H9 (cell line): Measurements from ENCODE around the gene MYO10. TPM values are rescaled to one million over a fixed set of nuclear protein-coding genes. Genes with fewer than 3 reads are reported as not detected.

Experiments
- DNase-seq: peaks from one replicate; pipeline ENCODE4 v3.0.0-alpha.2; 2017
- H2AFZ ChIP-seq: one replicate; pipeline ENCODE4 v1.6.1; 2013; ENCODE audit warnings: mild to moderate bottlenecking, low read length, control low read depth, moderate library complexity
- H2AK5ac ChIP-seq: 2 replicates; pipeline ENCODE4 v1.6.1; 2013; ENCODE audit warnings: low read length, control low read depth, mixed read lengths; ENCODE audit not compliant: insufficient read length
- H2BK120ac ChIP-seq: one replicate; pipeline ENCODE4 v1.6.1; 2013; ENCODE audit warnings: low read depth, mild to moderate bottlenecking, low read length, control low read depth, inconsistent platforms; ENCODE audit not compliant: poor library complexity, severe bottlenecking
- H2BK12ac ChIP-seq: 2 replicates; pipeline ENCODE4 v1.6.1; 2013; ENCODE audit warnings: low read length, control low read depth, mixed read lengths, low read depth; ENCODE audit not compliant: insufficient read length
- H2BK15ac ChIP-seq: 2 replicates; pipeline ENCODE4 v1.6.1; 2013; ENCODE audit warnings: low read depth, low read length, control low read depth
- H2BK20ac ChIP-seq: one replicate; pipeline ENCODE4 v1.6.1; 2013; ENCODE audit warnings: low read depth, mild to moderate bottlenecking, low read length, control low read depth, inconsistent platforms; ENCODE audit not compliant: poor library complexity, severe bottlenecking
- H2BK5ac ChIP-seq: 2 replicates; pipeline ENCODE4 v1.6.1; 2013; ENCODE audit warnings: low read length, control low read depth, mixed read lengths; ENCODE audit not compliant: insufficient read length
- H3K14ac ChIP-seq: 2 replicates; pipeline ENCODE4 v1.6.1; 2013; ENCODE audit warnings: low read length, control low read depth; ENCODE audit not compliant: insufficient read depth
- H3K18ac ChIP-seq: 2 replicates; pipeline ENCODE4 v1.6.1; 2013; ENCODE audit warnings: low read depth, mild to moderate bottlenecking, mixed read lengths, low read length, control low read depth; ENCODE audit not compliant: insufficient read length
- H3K23ac ChIP-seq: 2 replicates; pipeline ENCODE4 v1.6.1; 2013; ENCODE audit warnings: low read length, control low read depth, mixed read lengths, low read depth; ENCODE audit not compliant: insufficient read length
- H3K23me2 ChIP-seq: 2 replicates; pipeline ENCODE4 v1.6.1; 2013; ENCODE audit warnings: low read depth, mild to moderate bottlenecking, mixed read lengths, low read length, control low read depth; ENCODE audit not compliant: insufficient read length, poor library complexity, severe bottlenecking
- H3K27ac ChIP-seq: 2 replicates; pipeline ENCODE4 v1.5.1; 2013; ENCODE audit warnings: low read length, control low read depth, mixed read lengths, low read depth; ENCODE audit not compliant: insufficient read length
- H3K27me3 ChIP-seq: 2 replicates; pipeline ENCODE4 v1.6.1; 2013; ENCODE audit warnings: low read length, control low read depth, inconsistent platforms; ENCODE audit not compliant: insufficient read depth
- H3K4ac ChIP-seq: 2 replicates; pipeline ENCODE4 v1.6.1; 2013; ENCODE audit warnings: low read depth, mild to moderate bottlenecking, control low read depth, inconsistent platforms, low read length, moderate library complexity
- H3K4me1 ChIP-seq: 2 replicates; pipeline ENCODE4 v1.6.1; 2013; ENCODE audit warnings: low read length, control low read depth, inconsistent platforms; ENCODE audit not compliant: insufficient read depth
- H3K4me2 ChIP-seq: 2 replicates; pipeline ENCODE4 v1.6.1; 2013; ENCODE audit warnings: low read length, control low read depth, mixed read lengths; ENCODE audit not compliant: insufficient read length, insufficient read depth
- H3K56ac ChIP-seq: 2 replicates; pipeline ENCODE4 v1.6.1; 2013; ENCODE audit warnings: low read depth, mild to moderate bottlenecking, mixed read lengths, low read length, control low read depth; ENCODE audit not compliant: insufficient read length
- H3K79me1 ChIP-seq: 2 replicates; pipeline ENCODE4 v1.6.1; 2013; ENCODE audit warnings: low read depth, mild to moderate bottlenecking, moderate library complexity, low read length, control low read depth, inconsistent platforms; ENCODE audit not compliant: insufficient read depth, poor library complexity, severe bottlenecking
- H3K79me2 ChIP-seq: 2 replicates; pipeline ENCODE4 v1.6.1; 2013; ENCODE audit warnings: low read length, control low read depth, inconsistent platforms; ENCODE audit not compliant: insufficient read depth
- H3K9ac ChIP-seq: 2 replicates; pipeline ENCODE4 v1.6.1; 2013; ENCODE audit warnings: low read length, control low read depth, mixed read lengths; ENCODE audit not compliant: insufficient read length; ENCODE audit errors: extremely low read depth
- H3K9me3 ChIP-seq: one replicate; pipeline ENCODE4 v1.6.1; 2013; ENCODE audit warnings: low read depth, low read length, inconsistent platforms; ENCODE audit not compliant: control insufficient read depth
- H3T11ph ChIP-seq: one replicate; pipeline ENCODE4 v1.6.1; 2013; ENCODE audit warnings: mild to moderate bottlenecking, low read length, control low read depth, inconsistent platforms
- H4K20me1 ChIP-seq: one replicate; pipeline ENCODE4 v1.6.1; 2013; ENCODE audit not compliant: control insufficient read depth, insufficient read length, insufficient read depth
- H4K5ac ChIP-seq: 2 replicates; pipeline ENCODE4 v1.6.1; 2013; ENCODE audit warnings: low read depth, mild to moderate bottlenecking, mixed read lengths, low read length, control low read depth; ENCODE audit not compliant: insufficient read length
- H4K8ac ChIP-seq: replicated peaks from 2 replicates; pipeline ENCODE4 v1.6.1; 2013; ENCODE audit warnings: low read length, control low read depth, mixed read lengths, low read depth; ENCODE audit not compliant: insufficient read length
- H4K91ac ChIP-seq: 2 replicates; pipeline ENCODE4 v1.6.1; 2013; ENCODE audit warnings: low read depth, mild to moderate bottlenecking, moderate library complexity, mixed read lengths, low read length, control low read depth; ENCODE audit not compliant: insufficient read length
- H3K27ac Mint-ChIP-seq, 3 experiments: 2 replicates in 2 of 3; 3 replicates in 1 of 3; pipeline ENCODE4 v1.8.0; 2020 to 2021; ENCODE audit warnings: mixed read lengths in 3 of 3, mild to moderate bottlenecking in 1 of 3, moderate library complexity in 1 of 3
- H3K27me3 Mint-ChIP-seq: 2 replicates; pipeline ENCODE4 v1.8.0; 2021; ENCODE audit warnings: low read depth, mild to moderate bottlenecking, moderate library complexity, mixed read lengths
- H3K36me3 Mint-ChIP-seq, 3 experiments: 2 replicates in 2 of 3; 3 replicates in 1 of 3; pipeline ENCODE4 v1.8.0; 2020 to 2021; ENCODE audit warnings: low read depth in 3 of 3, mixed read lengths in 3 of 3; ENCODE audit not compliant: insufficient read depth in 1 of 3
- H3K4me1 Mint-ChIP-seq, 2 experiments: 2 replicates each; pipeline ENCODE4 v1.8.0; 2020; ENCODE audit warnings: mixed read lengths in 2 of 2
- H3K4me3 Mint-ChIP-seq, 2 experiments: 2 replicates in 1 of 2; 3 replicates in 1 of 2; pipeline ENCODE4 v1.8.0; 2020 to 2021; ENCODE audit warnings: mild to moderate bottlenecking in 2 of 2, mixed read lengths in 2 of 2, moderate library complexity in 1 of 2
- H3K9me3 Mint-ChIP-seq, 2 experiments: 2 replicates in 1 of 2; 3 replicates in 1 of 2; pipeline ENCODE4 v1.8.0; 2020; ENCODE audit warnings: mild to moderate bottlenecking in 2 of 2, mixed read lengths in 2 of 2, moderate library complexity in 1 of 2
- WGBS: extraction: QIAGEN DNeasy Blood & Tissue Kit; methylation state at CpG from one replicate; pipeline ENCODE4 v1.1.7; 2013; ENCODE audit warnings: missing lambda C conversion rate, low lambda C conversion rate, mixed read lengths; ENCODE audit not compliant: insufficient read length; ENCODE audit errors: extremely low coverage; 5-methylcytosine and 5-hydroxymethylcytosine counted together
- total RNA-seq: library from RNA; stranded (reverse); gene quantifications from 2 replicates; pipeline ENCODE4 v1.2.1, GENCODE V29; 2021
- TF ChIP-seq, protein P1 (sequence below): fragments of 200-600 bp; sonication (generic); conservative IDR thresholded peaks from 3 replicates; pipeline ENCODE4 v1.8.0; 2021; ENCODE audit warnings: antibody characterized with exemption, mild to moderate bottlenecking

MYO10 gene
- total RNA-seq, 1 experiment from 2014 or later, result 127 TPM

DNA sequence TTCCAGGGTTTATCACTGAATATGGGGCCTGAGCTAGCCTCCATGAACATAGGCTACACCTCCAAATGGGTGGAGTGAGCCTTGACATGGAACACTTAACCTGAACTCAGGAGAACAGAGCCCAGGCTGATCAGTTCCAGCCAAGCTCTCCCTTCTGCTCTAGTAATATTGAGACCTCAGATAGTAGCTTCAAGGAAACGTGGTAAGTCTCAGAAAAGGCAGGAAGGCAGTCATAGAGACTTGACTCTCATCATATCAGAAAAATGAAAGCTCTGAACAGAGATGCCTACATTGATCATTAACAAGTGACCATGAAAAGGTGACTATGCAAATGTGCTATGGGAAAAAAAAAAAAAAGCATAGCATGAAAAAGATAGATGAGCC lies 40.5 kb upstream of the MYO10 start:
- Histone ChIP-seq H4K91ac (no peak overlapping the region), H2BK120ac (no peak overlapping the region), H3K79me2 (no peaks in the 10 kb centered on the region), H3K23ac (no peak overlapping the region), H3K9me3 (no peaks in the 10 kb centered on the region), H3K4me2 (no peak overlapping the region), H2BK5ac (no peak overlapping the region), H2AFZ (no peak overlapping the region), H3K4me1 (no peaks in the 10 kb centered on the region), H3K23me2 (no peaks in the 10 kb centered on the region), H3K9ac (no peak overlapping the region), H4K20me1 (no peaks in the 10 kb centered on the region), H3T11ph (no peak overlapping the region), H3K27me3 (no peaks in the 10 kb centered on the region), H3K56ac (no peak overlapping the region), H2BK15ac (no peak overlapping the region), H3K14ac (no peak overlapping the region), H2AK5ac (no peak overlapping the region), H4K8ac (no peak overlapping the region), H3K27ac (no peak overlapping the region), H3K18ac (no peak overlapping the region), H2BK12ac (no peak overlapping the region), H3K79me1 (no peaks in the 10 kb centered on the region), H4K5ac (no peak overlapping the region), H3K4ac (no peak overlapping the region), H2BK20ac (no peak overlapping the region)
- TF ChIP-seq, protein P1, sequence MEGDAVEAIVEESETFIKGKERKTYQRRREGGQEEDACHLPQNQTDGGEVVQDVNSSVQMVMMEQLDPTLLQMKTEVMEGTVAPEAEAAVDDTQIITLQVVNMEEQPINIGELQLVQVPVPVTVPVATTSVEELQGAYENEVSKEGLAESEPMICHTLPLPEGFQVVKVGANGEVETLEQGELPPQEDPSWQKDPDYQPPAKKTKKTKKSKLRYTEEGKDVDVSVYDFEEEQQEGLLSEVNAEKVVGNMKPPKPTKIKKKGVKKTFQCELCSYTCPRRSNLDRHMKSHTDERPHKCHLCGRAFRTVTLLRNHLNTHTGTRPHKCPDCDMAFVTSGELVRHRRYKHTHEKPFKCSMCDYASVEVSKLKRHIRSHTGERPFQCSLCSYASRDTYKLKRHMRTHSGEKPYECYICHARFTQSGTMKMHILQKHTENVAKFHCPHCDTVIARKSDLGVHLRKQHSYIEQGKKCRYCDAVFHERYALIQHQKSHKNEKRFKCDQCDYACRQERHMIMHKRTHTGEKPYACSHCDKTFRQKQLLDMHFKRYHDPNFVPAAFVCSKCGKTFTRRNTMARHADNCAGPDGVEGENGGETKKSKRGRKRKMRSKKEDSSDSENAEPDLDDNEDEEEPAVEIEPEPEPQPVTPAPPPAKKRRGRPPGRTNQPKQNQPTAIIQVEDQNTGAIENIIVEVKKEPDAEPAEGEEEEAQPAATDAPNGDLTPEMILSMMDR, result no peak
- no peak overlapping the region for H3K4me3 Mint-ChIP-seq
- WGBS, result no CpG with 5 or more reads among the region's 1 CpG
- H3K27ac Mint-ChIP-seq, result no peak overlapping the region
- H3K4me1 Mint-ChIP-seq, result peaks cover 4 to 9% of the 10 kb centered on the region in 2 experiments
- H3K36me3 Mint-ChIP-seq, result no peaks in the 10 kb centered on the region
- H3K27me3 Mint-ChIP-seq, result no peaks in the 10 kb centered on the region
- DNase-seq, result no peak
- H3K9me3 Mint-ChIP-seq, result 0 out of 5 replicates have a peak, but pooled peaks cover 0 to 2% of the 10 kb centered on the region in 2 experiments
